ENCODE results near the gene HNRNPF.

The HNRNPF gene

DNA sequence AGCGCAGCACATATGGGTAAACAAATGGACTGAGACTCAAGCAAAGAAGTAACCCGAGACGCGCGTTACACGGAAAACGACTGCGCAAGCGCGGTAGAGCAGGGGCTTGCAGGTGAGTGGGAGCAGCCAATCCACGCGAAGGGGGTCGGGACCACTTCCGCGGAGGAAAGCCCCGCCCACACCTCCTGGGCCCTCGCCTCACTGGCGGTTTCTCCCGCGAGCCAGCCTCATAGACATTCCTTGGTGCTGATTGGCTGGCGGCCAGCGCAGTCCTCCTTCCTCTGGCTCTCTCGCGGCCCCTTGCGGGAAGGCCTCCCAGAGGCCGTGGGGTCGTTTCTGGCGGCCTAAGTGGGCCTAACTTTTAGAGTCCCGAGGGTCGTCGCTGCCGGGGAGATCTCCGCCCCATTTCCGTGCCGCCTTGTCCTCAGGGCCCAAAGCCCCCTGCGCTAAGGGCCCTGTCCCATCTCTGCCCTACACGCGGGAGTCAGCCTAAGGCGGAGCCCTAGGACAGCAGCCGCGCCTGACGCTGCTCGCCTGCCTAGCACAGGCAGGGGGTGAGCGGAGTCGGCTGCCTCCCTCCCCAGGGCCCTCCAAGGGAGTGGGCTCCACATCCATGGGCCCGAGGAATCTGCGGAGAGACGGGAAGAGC lies 46.7 kb downstream of the HNRNPF start:
- peaks cover 9% of the 10 kb centered on the region for H3K4me1 ChIP-seq (ENCODE audit: control insufficient read depth, insufficient read depth, low read length)
- peak overlapping the region; percentile 93 for H3K9ac ChIP-seq (ENCODE audit: low read length)
- no peaks in the 10 kb centered on the region for H3K27me3 ChIP-seq (ENCODE audit: control insufficient read depth, insufficient read depth, low read length)
- no peaks in the 10 kb centered on the region for H3K36me3 ChIP-seq (ENCODE audit: control insufficient read depth, insufficient read depth, low read length)
- H3K9me3 ChIP-seq (ENCODE audit: control insufficient read depth, low read length) = no peaks in the 10 kb centered on the region
- peak overlapping the region; percentile 78 for H3K4me3 ChIP-seq (ENCODE audit: low read length)

DNA sequence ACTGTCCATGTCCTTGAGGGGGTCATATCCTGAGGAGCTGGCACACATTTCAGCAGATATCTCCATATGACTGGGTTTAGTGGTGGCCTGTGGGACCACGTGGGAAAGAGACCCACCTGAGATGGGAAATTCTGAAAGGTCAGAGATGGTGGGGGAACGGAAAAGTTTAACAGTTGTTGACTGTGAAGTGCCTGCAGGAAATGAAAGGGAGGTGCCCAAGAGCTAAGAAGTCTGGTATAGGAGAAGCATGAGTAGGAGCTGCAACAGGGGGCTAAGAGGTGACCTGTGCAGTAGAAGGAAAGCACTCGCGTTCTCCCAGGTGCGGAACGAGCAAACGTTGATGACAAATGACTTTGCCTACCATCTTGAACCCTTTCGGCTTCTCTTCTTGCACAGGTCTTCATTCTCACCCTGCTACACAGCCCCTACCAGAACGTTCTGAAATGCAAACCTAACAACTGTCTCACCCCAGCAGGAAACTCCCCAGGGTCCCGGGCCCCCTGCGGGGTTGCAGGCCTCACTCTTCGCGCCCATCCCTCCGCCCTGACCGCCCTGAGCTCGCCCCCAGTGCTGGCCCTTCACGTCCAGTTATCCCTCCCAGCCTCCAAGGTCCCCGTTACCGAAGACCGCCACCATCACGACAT lies 47.3 kb downstream of the HNRNPF start:
- H3K4me3 ChIP-seq (ENCODE audit: low read length) = peak overlapping the region; percentile 78
- peak overlapping the region; percentile 93 for H3K9ac ChIP-seq (ENCODE audit: low read length)
- H3K27me3 ChIP-seq (ENCODE audit: control insufficient read depth, insufficient read depth, low read length) = no peaks in the 10 kb centered on the region
- peaks cover 11% of the 10 kb centered on the region for H3K4me1 ChIP-seq (ENCODE audit: control insufficient read depth, insufficient read depth, low read length)
- no peaks in the 10 kb centered on the region for H3K36me3 ChIP-seq (ENCODE audit: control insufficient read depth, insufficient read depth, low read length)
- no peaks in the 10 kb centered on the region for H3K9me3 ChIP-seq (ENCODE audit: control insufficient read depth, low read length)

DNA sequence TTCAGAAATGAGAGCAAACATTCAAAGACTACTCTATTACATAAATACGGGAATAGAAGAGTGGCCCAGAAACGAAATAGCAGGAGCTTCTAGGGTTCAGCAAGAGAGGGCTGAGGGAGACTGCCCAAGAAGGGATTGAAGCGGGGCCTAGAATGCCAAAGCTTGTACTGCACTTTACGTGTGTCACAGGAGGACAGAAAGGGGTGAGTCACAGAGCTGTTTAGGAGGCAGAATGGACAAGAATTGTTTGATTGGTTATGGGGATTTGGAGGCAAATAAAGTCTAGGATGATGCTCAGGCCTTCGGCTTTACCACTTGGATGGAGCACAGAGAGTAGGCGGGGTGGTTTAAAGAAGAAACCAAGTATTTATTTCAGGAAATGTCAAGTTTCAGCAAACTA lies 48.9 kb downstream of the HNRNPF start:
- Histone ChIP-seq H3K27me3 (ENCODE audit: control insufficient read depth, insufficient read depth, low read length) (no peaks in the 10 kb centered on the region), H3K9me3 (ENCODE audit: control insufficient read depth, low read length) (no peaks in the 10 kb centered on the region), H3K9ac (ENCODE audit: low read length) (no peak overlapping the region), H3K4me1 (ENCODE audit: control insufficient read depth, insufficient read depth, low read length) (peaks cover 17% of the 10 kb centered on the region), H3K4me3 (ENCODE audit: low read length) (no peak overlapping the region), H3K36me3 (ENCODE audit: control insufficient read depth, insufficient read depth, low read length) (no peaks in the 10 kb centered on the region)

DNA sequence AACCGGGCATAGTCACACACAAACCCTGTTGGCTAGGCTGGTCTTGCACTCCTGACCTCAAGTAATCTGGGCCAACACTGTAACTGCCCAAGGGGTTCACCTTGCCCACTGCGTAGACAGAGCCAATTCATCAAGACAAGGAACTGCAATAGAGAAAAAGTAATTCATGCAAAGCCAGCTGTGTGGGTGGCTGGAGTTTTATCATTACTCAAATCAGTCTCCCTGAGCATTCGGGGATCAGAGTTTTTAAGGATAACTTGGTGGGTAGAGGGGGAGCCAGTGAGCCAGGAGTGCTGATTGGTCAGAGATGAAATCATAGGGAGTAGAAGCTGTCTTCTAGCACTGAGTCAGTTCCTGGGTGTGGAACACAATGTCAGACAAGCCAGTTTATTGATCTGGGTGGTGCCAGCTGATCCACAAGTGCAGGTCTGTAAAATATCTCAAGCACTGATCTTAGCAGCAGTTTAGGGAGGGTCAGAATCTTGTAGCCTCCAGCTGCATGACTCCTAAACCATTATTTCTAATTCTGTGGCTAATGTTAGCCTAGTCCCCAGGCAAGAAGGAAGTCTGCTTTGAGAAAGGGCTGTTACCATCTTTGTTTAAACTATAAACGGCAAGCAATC lies 53.1 kb downstream of the HNRNPF start:
- peaks cover 1% of the 10 kb centered on the region for H3K27me3 ChIP-seq (ENCODE audit: control insufficient read depth, insufficient read depth, low read length)
- H3K4me3 ChIP-seq (ENCODE audit: low read length) = no peak overlapping the region
- H3K9me3 ChIP-seq (ENCODE audit: control insufficient read depth, low read length) = no peaks in the 10 kb centered on the region
- H3K9ac ChIP-seq (ENCODE audit: low read length) = peak overlapping the region; percentile 50
- peaks cover 19% of the 10 kb centered on the region for H3K4me1 ChIP-seq (ENCODE audit: control insufficient read depth, insufficient read depth, low read length)
- H3K36me3 ChIP-seq (ENCODE audit: control insufficient read depth, insufficient read depth, low read length) = no peaks in the 10 kb centered on the region

DNA sequence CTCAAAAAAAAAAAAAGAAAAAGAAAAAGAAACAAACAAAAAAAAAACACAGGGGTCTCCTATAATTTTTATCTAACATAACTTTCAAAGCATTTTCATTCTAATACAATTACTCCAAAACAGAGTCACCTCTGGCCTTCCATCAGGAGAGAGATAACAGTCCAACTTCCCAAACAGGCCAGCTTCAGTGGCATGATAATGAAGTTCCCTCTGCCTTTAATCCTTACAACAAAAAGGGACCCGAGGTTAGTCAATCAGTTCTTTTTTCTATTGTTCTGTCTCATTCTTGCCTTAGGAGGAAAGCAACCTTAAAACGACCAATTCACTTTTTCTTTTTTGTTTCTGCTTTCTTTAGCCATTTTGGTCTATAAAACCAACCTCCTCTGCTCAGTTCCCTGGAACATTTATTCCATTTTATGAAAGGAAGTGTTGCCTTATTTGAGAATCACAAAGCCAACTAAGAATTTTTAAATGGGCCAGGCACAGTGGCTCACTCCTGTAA lies 54.1 kb downstream of the HNRNPF start:
- Histone ChIP-seq H3K4me1 (ENCODE audit: control insufficient read depth, insufficient read depth, low read length) (peaks cover 26% of the 10 kb centered on the region), H3K9me3 (ENCODE audit: control insufficient read depth, low read length) (no peaks in the 10 kb centered on the region), H3K27me3 (ENCODE audit: control insufficient read depth, insufficient read depth, low read length) (peaks cover 10% of the 10 kb centered on the region), H3K4me3 (ENCODE audit: low read length) (no peak overlapping the region), H3K36me3 (ENCODE audit: control insufficient read depth, insufficient read depth, low read length) (no peaks in the 10 kb centered on the region), H3K9ac (ENCODE audit: low read length) (no peak overlapping the region)

DNA sequence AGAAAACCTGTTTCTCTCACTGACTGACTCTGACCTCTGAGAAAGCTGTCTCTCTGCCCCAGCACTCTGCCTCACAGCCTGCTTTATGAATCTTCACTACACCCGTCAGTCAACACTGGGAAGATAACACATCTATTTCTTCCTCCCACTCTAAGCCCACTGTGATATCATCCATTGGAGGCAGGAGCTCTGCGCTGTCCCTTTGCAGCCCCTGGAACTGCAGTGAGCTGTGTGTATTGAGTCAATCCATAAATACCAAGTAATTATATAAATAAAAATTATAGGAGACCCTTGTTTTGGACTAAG lies 54.7 kb downstream of the HNRNPF start:
- Histone ChIP-seq H3K9me3 (ENCODE audit: control insufficient read depth, low read length) (no peaks in the 10 kb centered on the region), H3K4me3 (ENCODE audit: low read length) (no peak overlapping the region), H3K36me3 (ENCODE audit: control insufficient read depth, insufficient read depth, low read length) (no peaks in the 10 kb centered on the region), H3K27me3 (ENCODE audit: control insufficient read depth, insufficient read depth, low read length) (peaks cover 12% of the 10 kb centered on the region), H3K4me1 (ENCODE audit: control insufficient read depth, insufficient read depth, low read length) (peaks cover 26% of the 10 kb centered on the region), H3K9ac (ENCODE audit: low read length) (no peak overlapping the region)

DNA sequence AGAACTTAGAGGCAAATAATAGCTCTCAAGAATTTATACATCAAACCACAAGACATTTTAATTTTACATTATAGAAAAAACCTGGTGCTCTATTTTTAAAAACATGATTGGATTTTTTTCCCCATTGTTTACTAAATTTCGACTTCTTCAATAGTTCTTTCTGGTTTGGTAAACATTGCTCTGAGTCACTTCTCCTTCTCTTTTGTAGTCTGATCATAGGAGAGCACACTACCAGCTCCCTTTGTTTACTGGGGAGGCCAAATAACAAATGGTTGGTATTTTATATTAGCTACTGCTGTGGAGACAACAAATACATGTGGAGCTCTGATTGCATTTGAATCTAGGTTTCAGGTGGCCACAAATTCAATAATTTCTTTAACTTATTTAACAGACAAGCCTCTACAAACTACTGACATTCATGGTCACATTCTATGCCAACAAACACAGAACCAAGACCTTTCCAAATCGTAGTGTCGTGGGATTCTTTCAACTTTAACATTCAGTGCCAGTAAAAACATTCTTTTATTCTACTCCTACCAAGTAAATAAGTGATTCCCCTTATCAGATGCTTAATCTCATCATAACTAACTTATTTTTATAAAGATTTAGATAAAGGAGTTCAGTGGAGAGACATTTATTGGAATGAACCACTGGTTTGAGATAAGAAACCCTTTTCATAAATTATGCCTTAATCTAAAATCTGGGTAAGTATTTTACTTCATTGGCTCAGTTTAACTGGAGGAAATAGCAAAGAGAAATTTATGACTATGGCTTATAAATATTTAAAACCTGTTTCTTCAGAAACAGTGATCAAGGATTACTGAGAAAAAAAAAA lies 55.3 kb downstream of the HNRNPF start:
- Histone ChIP-seq H3K9me3 (ENCODE audit: control insufficient read depth, low read length) (no peaks in the 10 kb centered on the region), H3K36me3 (ENCODE audit: control insufficient read depth, insufficient read depth, low read length) (no peaks in the 10 kb centered on the region), H3K4me1 (ENCODE audit: control insufficient read depth, insufficient read depth, low read length) (peaks cover 27% of the 10 kb centered on the region), H3K27me3 (ENCODE audit: control insufficient read depth, insufficient read depth, low read length) (peaks cover 12% of the 10 kb centered on the region), H3K4me3 (ENCODE audit: low read length) (no peak overlapping the region), H3K9ac (ENCODE audit: low read length) (no peak overlapping the region)

DNA sequence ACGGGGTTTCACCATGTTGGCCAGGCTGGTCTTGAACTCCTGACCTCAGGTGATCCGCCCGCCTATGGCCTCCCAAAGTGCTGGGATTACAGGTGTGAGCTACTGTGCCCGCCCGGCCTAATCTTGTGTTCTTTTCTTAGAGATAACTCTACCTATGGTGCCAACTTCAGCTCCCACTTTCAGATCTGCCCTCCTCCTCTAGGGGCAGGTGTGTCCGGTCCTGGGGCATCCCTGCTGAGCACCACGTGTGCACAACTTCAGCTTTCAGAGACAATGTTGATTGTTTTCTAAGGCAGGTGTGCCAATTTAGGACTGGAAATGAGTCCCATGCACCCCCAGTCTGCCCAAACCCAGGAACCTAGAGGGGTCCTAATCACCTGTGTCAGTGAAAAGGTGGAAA lies 56.0 kb downstream of the HNRNPF start:
- H3K9ac ChIP-seq (ENCODE audit: low read length) = no peak overlapping the region
- H3K9me3 ChIP-seq (ENCODE audit: control insufficient read depth, low read length) = no peaks in the 10 kb centered on the region
- H3K36me3 ChIP-seq (ENCODE audit: control insufficient read depth, insufficient read depth, low read length) = no peaks in the 10 kb centered on the region

DNA sequence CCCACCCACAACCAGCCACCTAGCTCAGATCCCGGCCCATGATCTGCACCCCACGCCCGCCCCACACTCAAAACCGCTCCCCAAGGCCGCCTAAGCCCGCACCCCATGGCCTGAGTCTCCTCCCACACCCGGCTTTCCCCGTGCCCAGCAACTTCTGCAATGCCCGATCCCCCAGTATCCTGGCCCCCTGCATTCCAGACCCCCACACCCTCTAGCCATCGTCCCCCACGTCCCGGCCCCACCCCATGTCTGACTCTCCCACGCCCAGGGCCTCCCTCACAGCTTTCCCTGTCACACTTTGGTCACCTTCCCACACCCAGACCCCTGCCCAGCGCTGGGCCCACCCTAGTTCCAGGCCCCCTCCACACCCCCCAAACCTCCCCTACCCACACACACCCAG lies 57.7 kb downstream of the HNRNPF start:
- Histone ChIP-seq H3K36me3 (ENCODE audit: control insufficient read depth, insufficient read depth, low read length) (no peaks in the 10 kb centered on the region), H3K27me3 (ENCODE audit: control insufficient read depth, insufficient read depth, low read length) (peaks cover 12% of the 10 kb centered on the region), H3K9ac (ENCODE audit: low read length) (no peak overlapping the region), H3K4me3 (ENCODE audit: low read length) (no peak overlapping the region), H3K9me3 (ENCODE audit: control insufficient read depth, low read length) (no peaks in the 10 kb centered on the region), H3K4me1 (ENCODE audit: control insufficient read depth, insufficient read depth, low read length) (peaks cover 27% of the 10 kb centered on the region)

More for the DNA sequence above, 56.0 kb downstream of the HNRNPF start:
- Histone ChIP-seq H3K27me3 (ENCODE audit: control insufficient read depth, insufficient read depth, low read length) (peaks cover 12% of the 10 kb centered on the region), H3K4me3 (ENCODE audit: low read length) (no peak overlapping the region), H3K4me1 (ENCODE audit: control insufficient read depth, insufficient read depth, low read length) (peaks cover 32% of the 10 kb centered on the region)

DNA sequence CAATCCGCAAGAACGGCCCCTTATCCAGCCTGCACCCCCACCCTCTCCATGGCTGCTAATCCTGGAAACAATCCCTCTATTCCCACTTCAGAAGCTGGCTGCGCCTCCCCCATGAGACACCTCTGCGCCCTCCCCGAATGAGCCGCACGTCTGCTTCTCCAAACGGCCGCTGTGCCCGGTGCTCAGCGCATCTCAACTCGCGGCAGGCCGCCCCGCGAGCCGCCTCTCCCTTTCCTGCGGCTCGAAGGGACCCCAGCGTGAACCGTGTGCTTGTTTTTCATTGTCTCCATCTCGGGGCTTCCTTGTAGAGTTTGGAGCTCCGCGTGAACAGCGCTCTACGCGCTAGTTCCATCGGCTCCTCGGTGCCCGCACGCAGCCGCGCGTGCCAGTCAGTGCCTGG lies 58.3 kb downstream of the HNRNPF start:
- peaks cover 12% of the 10 kb centered on the region for H3K27me3 ChIP-seq (ENCODE audit: control insufficient read depth, insufficient read depth, low read length)
- H3K9me3 ChIP-seq (ENCODE audit: control insufficient read depth, low read length) = no peaks in the 10 kb centered on the region
- peak overlapping the region; percentile 14 for H3K4me3 ChIP-seq (ENCODE audit: low read length)
- H3K36me3 ChIP-seq (ENCODE audit: control insufficient read depth, insufficient read depth, low read length) = no peaks in the 10 kb centered on the region
- H3K9ac ChIP-seq (ENCODE audit: low read length) = no peak overlapping the region
- H3K4me1 ChIP-seq (ENCODE audit: control insufficient read depth, insufficient read depth, low read length) = peaks cover 24% of the 10 kb centered on the region

DNA sequence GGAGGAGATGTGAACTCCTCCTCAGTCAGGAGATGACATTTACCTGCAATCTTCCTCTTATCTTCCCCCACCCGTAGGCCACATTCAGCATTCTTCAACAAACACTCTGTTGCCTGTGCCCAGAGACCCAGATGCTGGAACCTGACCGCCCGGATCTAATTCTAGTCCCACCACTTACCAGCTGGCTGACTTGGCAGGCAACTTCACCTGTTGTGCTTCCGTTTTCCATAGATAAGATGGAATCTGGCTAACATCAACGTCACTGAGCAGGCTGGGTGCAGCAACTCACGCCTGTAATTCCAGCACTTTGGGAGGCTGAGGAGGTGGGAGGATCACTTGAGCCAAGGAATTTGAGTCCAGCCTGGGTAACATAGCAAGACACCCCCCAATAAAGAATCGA lies 58.8 kb downstream of the HNRNPF start:
- Histone ChIP-seq H3K36me3 (ENCODE audit: control insufficient read depth, insufficient read depth, low read length) (no peaks in the 10 kb centered on the region), H3K9ac (ENCODE audit: low read length) (no peak overlapping the region), H3K27me3 (ENCODE audit: control insufficient read depth, insufficient read depth, low read length) (peaks cover 12% of the 10 kb centered on the region), H3K4me1 (ENCODE audit: control insufficient read depth, insufficient read depth, low read length) (peaks cover 24% of the 10 kb centered on the region), H3K4me3 (ENCODE audit: low read length) (no peak overlapping the region), H3K9me3 (ENCODE audit: control insufficient read depth, low read length) (no peaks in the 10 kb centered on the region)

Data from mucosa of stomach (tissue), 1 donor.